A673 (cell line): ENCODE data around the gene ENO1. TPM values are rescaled to one million over a fixed set of nuclear protein-coding genes. Genes with fewer than 3 reads are reported as not detected.
"Not testable (repeated sequence)": the region's sequence is repeated elsewhere in the genome, so short reads cannot be mapped to it uniquely, and the experiment has no call there.

Experiments used
- BruUV-seq: library from RNA; stranded (reverse); fragments of 400-500 nt; replicated peaks from 2 replicates; lab custom pipeline; 2021; lab: Mats Ljungman, UMichigan
- CTCF ChIA-PET: fragments of 300-600 bp; sonication (Branson Sonifier 250); formaldehyde crosslinking; loops from one replicate; lab custom pipeline; 2022; ENCODE audit warnings: antibody characterized with exemption; lab: Charles Lee
- POLR2A ChIA-PET: fragments of 300-600 bp; sonication (Branson Sonifier 250); formaldehyde crosslinking; loops from one replicate; lab custom pipeline; 2022; ENCODE audit warnings: antibody characterized with exemption; ENCODE audit not compliant: low non-redundant PET; lab: Charles Lee
- DNase-seq: peaks from one replicate; pipeline ENCODE4 v3.0.0-alpha.2; 2015; ENCODE audit warnings: low spot score
- H3K27ac ChIP-seq: fragments of 200-600 bp; sonication (generic); 2 replicates; pipeline ENCODE4 v1.5.1; 2016; ENCODE audit warnings: mixed run types, low read depth, mild to moderate bottlenecking, mixed read lengths, antibody characterized with exemption, low read length; ENCODE audit not compliant: poor library complexity, severe bottlenecking
- H3K27me3 ChIP-seq: fragments of 200-600 bp; sonication (generic); replicated peaks from 2 replicates; pipeline ENCODE4 v1.6.1; 2017; ENCODE audit warnings: mixed run types, low read depth, mild to moderate bottlenecking, mixed read lengths, antibody characterized with exemption, low read length; ENCODE audit not compliant: insufficient read depth, poor library complexity
- H3K36me3 ChIP-seq: fragments of 200-600 bp; sonication (generic); 2 replicates; pipeline ENCODE4 v1.6.1; 2016; ENCODE audit warnings: mixed run types, mild to moderate bottlenecking, mixed read lengths, antibody characterized with exemption, low read length; ENCODE audit not compliant: insufficient read depth, poor library complexity, severe bottlenecking
- H3K4me1 ChIP-seq: fragments of 200-600 bp; sonication (generic); 2 replicates; pipeline ENCODE4 v1.6.1; 2017; ENCODE audit warnings: mixed run types, mild to moderate bottlenecking, mixed read lengths, antibody characterized with exemption, low read length; ENCODE audit not compliant: insufficient read depth, poor library complexity, severe bottlenecking
- H3K4me3 ChIP-seq: fragments of 200-600 bp; sonication (generic); 2 replicates; pipeline ENCODE4 v1.5.1; 2016; ENCODE audit warnings: low read depth, mixed run types, mild to moderate bottlenecking, mixed read lengths, low read length; ENCODE audit not compliant: poor library complexity, severe bottlenecking
- H3K9me3 ChIP-seq: fragments of 200-600 bp; sonication (generic); 2 replicates; pipeline ENCODE4 v1.6.1; 2016; ENCODE audit warnings: mixed run types, low read depth, mild to moderate bottlenecking, mixed read lengths, antibody characterized with exemption, low read length; ENCODE audit not compliant: poor library complexity, severe bottlenecking
- CTCF ChIP-seq: fragments of 300-800, 200-600 bp; sonication (generic); conservative IDR thresholded peaks from 2 replicates; pipeline ENCODE4 v1.5.1; 2017; ENCODE audit warnings: low read depth, mild to moderate bottlenecking, antibody characterized with exemption, low read length, moderate library complexity, mixed read lengths
- EZH2 ChIP-seq: fragments of 200-600 bp; sonication (generic); IDR thresholded peaks from 2 replicates; pipeline ENCODE4 v1.6.1; 2017; ENCODE audit warnings: borderline replicate concordance, low read depth, mild to moderate bottlenecking, mixed read lengths, antibody characterized with exemption, low read length; ENCODE audit not compliant: poor library complexity, severe bottlenecking
- intact Hi-C: fragments of 100-400 bp; cut with micrococcal nuclease; formaldehyde crosslinking; loops from one replicate; pipeline ENCODE4 v1.10.0; 2022; ENCODE audit not compliant: unreplicated experiment
- total RNA-seq: library from RNA; stranded (reverse); gene quantifications from 2 replicates; pipeline ENCODE4 v1.2.3, GENCODE V29; 2021

ENO1 gene
- total RNA-seq, 1 experiment from 2014 or later, result 2,659 TPM

- Histone ChIP-seq H3K27ac (no peak overlapping the region), H3K9me3 (no peaks in the 10 kb centered on the region), H3K36me3 (no peaks in the 10 kb centered on the region), H3K27me3 (no peaks in the 10 kb centered on the region), H3K4me1 (no peaks in the 10 kb centered on the region), H3K4me3 (no peak overlapping the region)
- ChIA-PET POLR2A (no interaction called here), CTCF (no interaction called here)
- TF ChIP-seq EZH2 (no peak), CTCF (no peak)
- intact Hi-C loops, result no loop called here
- no TSS peak for BruUV-seq
- DNase-seq, result no peak
These were observed 46.9 kb upstream of the ENO1 start for GRCh38 chr1:8925406-8925805.

- no TSS peak for BruUV-seq
- ChIA-PET POLR2A (no interaction called here), CTCF (no interaction called here)
- Histone ChIP-seq H3K27ac (no peak overlapping the region), H3K9me3 (no peaks in the 10 kb centered on the region), H3K36me3 (no peaks in the 10 kb centered on the region), H3K4me3 (no peak overlapping the region), H3K4me1 (no peaks in the 10 kb centered on the region), H3K27me3 (no peaks in the 10 kb centered on the region)
- no peak for TF ChIP-seq EZH2
- TF ChIP-seq CTCF, result no peak
- intact Hi-C loops, result no loop called here
- no peak for DNase-seq
These were observed 44.5 kb upstream of the ENO1 start for GRCh38 chr1:8922962-8923361.

DNA sequence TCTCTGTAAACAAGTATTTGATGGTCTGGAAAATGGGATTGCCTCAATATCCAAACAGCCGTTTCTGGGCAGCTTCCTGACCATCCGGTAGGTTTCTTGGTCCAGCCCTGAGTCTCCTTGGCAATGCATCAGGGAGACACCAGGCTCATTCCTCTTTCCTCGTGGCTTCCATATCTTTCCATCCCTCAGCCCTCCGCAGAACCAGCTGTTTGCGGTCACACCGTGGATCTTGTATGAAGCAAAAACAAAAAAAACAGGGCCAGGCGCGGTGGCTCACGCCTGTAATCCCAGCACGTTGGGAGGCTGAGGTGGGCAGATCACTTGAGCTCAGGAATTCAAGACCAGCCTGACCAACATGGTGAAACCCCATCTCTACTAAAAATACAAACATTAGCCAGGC, 39.0 kb upstream of the ENO1 start:
- not testable (repeated sequence) for H3K27me3 ChIP-seq, H3K4me3 ChIP-seq, BruUV-seq, H3K27ac ChIP-seq, H3K36me3 ChIP-seq, H3K9me3 ChIP-seq, DNase-seq, H3K4me1 ChIP-seq
- POLR2A ChIA-PET, result interaction anchor here (0.6 kb wide), 1 partner anchor 57 kb away, joined by 3 read pairs; no protein-coding TSS in a partner anchor
- intact Hi-C loops, result loop anchor here (5.0 kb wide), 2 partner anchors 90 to 185 kb away; no protein-coding TSS in a partner anchor
- CTCF ChIA-PET, result interaction anchor here (1.2 to 2.3 kb wide), 3 partner anchors 71 to 184 kb away, joined by 8 to 38 read pairs (median 10); no protein-coding TSS in a partner anchor

- Histone ChIP-seq H3K9me3 (no peaks in the 10 kb centered on the region), H3K27ac (no peak overlapping the region), H3K36me3 (no peaks in the 10 kb centered on the region), H3K4me3 (no peak overlapping the region), H3K4me1 (no peaks in the 10 kb centered on the region), H3K27me3 (no peaks in the 10 kb centered on the region)
- ChIA-PET CTCF (no interaction called here), POLR2A (interaction anchor here (0.5 kb wide), 1 partner anchor 37 kb away, joined by 3 read pairs; the partner anchor contains the start of gene ENO1)
- intact Hi-C loops, result loop anchor here (5.0 kb wide), 2 partner anchors 92 to 187 kb away; no protein-coding TSS in a partner anchor
- TF ChIP-seq CTCF (no peak), EZH2 (no peak)
- BruUV-seq, result no TSS peak
- DNase-seq, result no peak
These were observed 37.0 kb upstream of the ENO1 start for GRCh38 chr1:8915446-8915845.
